Measurements from ENCODE around the gene CKS2.
"Not testable (repeated sequence)": the region's sequence is repeated elsewhere in the genome, so short reads cannot be mapped to it uniquely, and the experiment has no call there.

The CKS2 gene

DNA sequence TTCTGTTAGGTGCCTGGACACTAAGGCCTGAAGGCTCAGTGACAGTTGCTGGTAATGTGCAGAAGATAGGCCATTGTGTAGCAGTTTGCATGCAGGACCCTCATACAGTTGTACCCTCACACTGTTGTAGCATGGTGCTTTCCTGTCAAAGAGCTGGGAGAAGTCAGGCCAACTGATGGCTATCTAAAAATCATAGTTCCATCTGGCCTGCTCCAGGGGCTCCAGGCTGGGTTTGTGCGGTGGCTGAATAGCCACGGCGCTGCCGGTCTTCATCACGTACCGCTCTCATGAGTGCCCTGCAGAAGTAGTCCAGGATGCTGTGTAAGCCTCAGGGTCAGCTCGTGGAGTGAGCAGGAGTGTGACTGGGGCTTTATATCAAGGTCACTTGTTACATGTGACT is 19.5 kb downstream of the CKS2 start:
- no peaks in the 10 kb centered on the region for H3K9me3 ChIP-seq (ENCODE audit: control insufficient read depth, low read length)
- DNase-seq (ENCODE audit: low read depth), result no peak
- H3K27me3 ChIP-seq (replicated peaks; ENCODE audit: control insufficient read depth, insufficient read depth, low read length), result no peaks in the 10 kb centered on the region
- no peak overlapping the region for H3K9ac ChIP-seq (ENCODE audit: low read length)
- H3K4me1 ChIP-seq (ENCODE audit: control insufficient read depth, insufficient read depth, low read length), result no peaks in the 10 kb centered on the region
- peaks cover 90% of the 10 kb centered on the region for H3K36me3 ChIP-seq (ENCODE audit: control insufficient read depth, insufficient read depth, low read length, severe bottlenecking)
- H3K4me3 ChIP-seq (ENCODE audit: low read length), result no peak overlapping the region

DNA sequence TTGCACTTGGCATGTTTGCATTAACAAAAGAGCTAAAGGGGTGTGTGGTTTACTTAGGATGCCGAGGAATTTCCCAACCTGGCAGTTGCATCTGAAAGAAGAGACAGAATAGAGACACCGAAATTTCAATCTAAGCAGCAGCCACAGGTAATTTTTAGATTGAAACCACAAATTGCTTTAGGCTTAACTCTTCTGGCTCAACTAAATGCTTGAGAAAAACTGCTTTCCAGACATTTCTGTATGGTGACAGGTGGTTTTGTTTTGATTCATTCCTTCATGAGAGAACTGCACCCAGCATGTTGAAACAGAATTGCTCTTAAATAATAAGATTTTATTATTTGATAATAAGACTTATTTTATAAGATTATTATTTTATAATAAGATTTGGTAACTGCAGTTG is 28.8 kb downstream of the CKS2 start:
- Histone ChIP-seq H3K36me3 (ENCODE audit: control insufficient read depth, insufficient read depth, low read length, severe bottlenecking) (peaks cover 92% of the 10 kb centered on the region), H3K4me1 (ENCODE audit: control insufficient read depth, insufficient read depth, low read length) (no peaks in the 10 kb centered on the region), H3K27me3 (replicated peaks; ENCODE audit: control insufficient read depth, insufficient read depth, low read length) (no peaks in the 10 kb centered on the region), H3K9me3 (ENCODE audit: control insufficient read depth, low read length) (no peaks in the 10 kb centered on the region), H3K4me3 (ENCODE audit: low read length) (no peak overlapping the region), H3K9ac (ENCODE audit: low read length) (no peak overlapping the region)
- no peak for DNase-seq (ENCODE audit: low read depth)

DNA sequence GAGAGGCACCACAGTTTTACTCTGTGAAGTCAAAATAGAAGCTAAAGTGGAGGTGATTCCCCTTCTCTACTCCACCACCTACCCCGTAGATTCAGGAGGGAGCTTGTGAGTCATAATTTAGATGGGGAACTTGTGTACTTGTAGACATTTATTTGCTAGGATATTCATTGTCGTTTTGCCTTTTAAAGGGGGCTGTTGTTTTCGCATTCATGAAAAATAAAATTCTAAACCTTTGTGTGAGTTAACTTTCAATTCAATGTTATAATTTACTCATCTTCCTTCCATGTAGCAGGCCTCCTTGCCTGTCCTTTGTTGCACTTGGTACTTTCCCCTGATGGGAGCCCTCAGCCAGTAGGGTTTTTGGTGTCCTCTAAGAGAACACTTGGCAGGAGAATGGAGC is 29.3 kb downstream of the CKS2 start:
- no peak for DNase-seq (ENCODE audit: low read depth)
- Histone ChIP-seq H3K4me1 (ENCODE audit: control insufficient read depth, insufficient read depth, low read length) (no peaks in the 10 kb centered on the region), H3K36me3 (ENCODE audit: control insufficient read depth, insufficient read depth, low read length, severe bottlenecking) (peaks cover 92% of the 10 kb centered on the region), H3K9me3 (ENCODE audit: control insufficient read depth, low read length) (no peaks in the 10 kb centered on the region), H3K9ac (ENCODE audit: low read length) (no peak overlapping the region), H3K4me3 (ENCODE audit: low read length) (no peak overlapping the region), H3K27me3 (replicated peaks; ENCODE audit: control insufficient read depth, insufficient read depth, low read length) (no peaks in the 10 kb centered on the region)

DNA sequence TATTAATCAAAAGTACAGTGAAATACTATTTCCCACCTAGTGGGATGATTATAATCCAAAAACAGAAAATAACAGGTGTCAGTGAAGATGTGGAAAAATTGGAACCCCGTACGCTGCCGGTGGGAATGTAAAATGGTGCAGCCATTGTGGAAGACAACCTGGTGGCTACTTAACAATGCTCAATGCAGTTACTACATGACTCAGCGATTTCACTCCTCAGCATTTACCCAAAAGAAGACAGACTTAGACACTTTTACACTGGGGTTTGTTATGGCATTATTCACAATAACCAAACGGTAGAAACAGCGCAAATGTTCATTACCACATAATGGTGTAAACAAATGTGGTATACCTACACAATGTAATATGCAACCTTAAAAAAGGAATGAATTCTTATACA is 31.2 kb downstream of the CKS2 start:
- Histone ChIP-seq H3K36me3 (ENCODE audit: control insufficient read depth, insufficient read depth, low read length, severe bottlenecking) (peaks cover 97% of the 10 kb centered on the region), H3K9me3 (ENCODE audit: control insufficient read depth, low read length) (no peaks in the 10 kb centered on the region), H3K9ac (ENCODE audit: low read length) (no peak overlapping the region), H3K4me3 (ENCODE audit: low read length) (no peak overlapping the region), H3K27me3 (replicated peaks; ENCODE audit: control insufficient read depth, insufficient read depth, low read length) (no peaks in the 10 kb centered on the region), H3K4me1 (ENCODE audit: control insufficient read depth, insufficient read depth, low read length) (no peaks in the 10 kb centered on the region)
- DNase-seq (ENCODE audit: low read depth), result no peak

DNA sequence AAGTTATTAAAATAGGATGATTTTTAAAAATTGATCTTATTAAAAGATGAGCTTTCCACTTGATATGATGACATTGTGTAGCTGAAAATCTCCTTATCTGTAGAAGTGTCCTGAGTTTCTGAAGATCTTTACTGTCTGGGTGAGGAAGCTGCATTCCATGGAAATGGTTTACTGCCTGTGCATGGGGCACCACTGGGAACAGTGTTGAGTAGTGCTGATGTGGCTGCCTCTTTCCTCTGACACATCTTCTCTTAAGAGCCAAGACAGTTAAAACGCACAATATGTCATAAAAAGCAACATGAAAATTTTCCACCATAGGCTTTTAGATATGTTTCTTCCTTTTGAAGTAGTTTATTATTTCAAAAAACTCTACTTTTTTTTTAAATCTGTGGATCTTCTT is 32.0 kb downstream of the CKS2 start:
- Histone ChIP-seq H3K27me3 (replicated peaks; ENCODE audit: control insufficient read depth, insufficient read depth, low read length) (no peaks in the 10 kb centered on the region), H3K4me1 (ENCODE audit: control insufficient read depth, insufficient read depth, low read length) (no peaks in the 10 kb centered on the region), H3K4me3 (ENCODE audit: low read length) (no peak overlapping the region), H3K36me3 (ENCODE audit: control insufficient read depth, insufficient read depth, low read length, severe bottlenecking) (peaks cover 96% of the 10 kb centered on the region), H3K9me3 (ENCODE audit: control insufficient read depth, low read length) (no peaks in the 10 kb centered on the region), H3K9ac (ENCODE audit: low read length) (no peak overlapping the region)
- no peak for DNase-seq (ENCODE audit: low read depth)

DNA sequence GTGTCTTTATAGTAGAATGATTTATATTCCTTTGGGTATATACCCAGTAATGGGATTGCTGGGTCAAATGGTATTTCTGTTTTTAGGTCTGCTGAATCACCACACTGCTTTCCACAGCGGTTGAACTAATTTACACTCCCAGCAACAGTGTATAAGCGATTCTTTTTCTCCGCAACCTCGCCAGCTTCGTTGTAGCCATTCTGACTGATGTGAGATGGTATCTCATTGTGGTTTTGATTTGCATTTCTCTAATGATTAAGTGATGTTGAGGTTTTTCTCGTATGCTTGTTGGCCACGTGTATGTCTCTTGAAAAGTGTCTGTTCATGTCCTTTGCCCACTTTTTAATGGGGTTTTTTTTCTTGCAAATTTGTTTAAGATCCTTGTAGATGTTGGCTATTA is 32.8 kb downstream of the CKS2 start:
- not testable (repeated sequence) for DNase-seq (ENCODE audit: low read depth); H3K9me3 ChIP-seq (ENCODE audit: control insufficient read depth, low read length); H3K4me3 ChIP-seq (ENCODE audit: low read length); H3K27me3 ChIP-seq (replicated peaks; ENCODE audit: control insufficient read depth, insufficient read depth, low read length); H3K9ac ChIP-seq (ENCODE audit: low read length); H3K4me1 ChIP-seq (ENCODE audit: control insufficient read depth, insufficient read depth, low read length)
- H3K36me3 ChIP-seq (ENCODE audit: control insufficient read depth, insufficient read depth, low read length, severe bottlenecking), result peaks cover 96% of the 10 kb centered on the region

DNA sequence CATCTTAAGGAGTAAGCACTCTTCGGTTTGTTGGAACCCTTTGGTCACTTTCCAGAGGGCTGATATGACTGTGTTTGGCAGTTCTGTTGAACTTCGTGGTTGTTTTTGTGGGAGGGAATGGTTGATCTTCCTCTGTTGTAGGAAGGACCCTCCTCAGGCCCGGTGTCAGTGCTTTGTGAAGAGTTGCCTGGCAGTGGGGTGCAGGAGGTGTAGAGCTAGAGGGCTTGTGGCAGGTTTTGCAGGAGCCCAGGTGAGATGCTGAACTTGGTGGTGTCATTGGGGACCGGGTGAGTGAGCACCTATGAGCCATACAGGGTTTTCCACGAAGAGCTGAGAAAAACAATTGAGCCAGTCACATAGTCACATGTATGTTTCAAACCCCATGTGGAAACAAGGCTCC is 34.5 kb downstream of the CKS2 start:
- Histone ChIP-seq H3K9ac (ENCODE audit: low read length) (no peak overlapping the region), H3K36me3 (ENCODE audit: control insufficient read depth, insufficient read depth, low read length, severe bottlenecking) (peaks cover 96% of the 10 kb centered on the region), H3K9me3 (ENCODE audit: control insufficient read depth, low read length) (no peaks in the 10 kb centered on the region), H3K27me3 (replicated peaks; ENCODE audit: control insufficient read depth, insufficient read depth, low read length) (no peaks in the 10 kb centered on the region), H3K4me1 (ENCODE audit: control insufficient read depth, insufficient read depth, low read length) (no peaks in the 10 kb centered on the region), H3K4me3 (ENCODE audit: low read length) (no peak overlapping the region)
- no peak for DNase-seq (ENCODE audit: low read depth)

DNA sequence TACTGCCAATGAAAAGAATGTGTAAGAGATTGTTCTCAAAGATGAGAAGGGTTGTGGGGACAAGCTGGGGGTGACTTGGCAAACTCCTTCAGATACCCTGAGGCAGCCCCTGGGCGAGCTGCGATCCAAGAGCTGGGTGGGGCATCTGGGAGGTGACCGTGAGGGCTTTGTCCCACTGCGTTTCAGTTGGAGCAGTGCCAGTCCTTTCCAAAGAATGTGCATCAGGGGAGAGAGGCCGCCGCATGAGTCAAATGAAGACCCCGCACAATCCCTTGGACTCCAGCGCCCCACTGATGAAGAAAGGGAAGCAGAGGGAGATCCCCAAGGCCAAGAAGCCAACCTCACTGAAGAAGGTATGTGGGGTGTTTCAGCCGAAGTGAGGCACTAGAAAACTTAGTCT is 35.7 kb downstream of the CKS2 start:
- no peak overlapping the region for H3K4me3 ChIP-seq (ENCODE audit: low read length)

DNA sequence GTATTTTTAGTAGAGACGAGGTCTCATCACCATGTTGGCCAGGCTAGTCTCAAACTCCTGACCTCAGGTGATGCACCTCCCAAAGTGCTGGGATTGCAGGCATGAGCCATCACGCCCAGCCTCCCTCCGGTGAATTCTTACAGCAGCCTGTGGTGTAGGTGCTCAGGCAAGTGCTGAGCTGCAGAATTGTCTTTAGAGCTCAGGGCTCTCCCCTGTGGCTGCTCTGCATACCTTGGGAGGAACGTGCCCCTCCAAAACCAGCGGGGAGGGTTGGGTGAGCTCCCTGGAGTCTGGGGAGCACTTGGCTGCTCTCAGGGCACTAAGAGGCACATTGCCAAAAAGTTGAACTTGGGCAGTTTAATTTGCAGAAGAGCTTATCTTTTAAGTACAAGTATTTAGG is 36.7 kb downstream of the CKS2 start:
- H3K36me3 ChIP-seq (ENCODE audit: control insufficient read depth, insufficient read depth, low read length, severe bottlenecking), result peaks cover 96% of the 10 kb centered on the region
- DNase-seq (ENCODE audit: low read depth), result no peak
- H3K9ac ChIP-seq (ENCODE audit: low read length), result no peak overlapping the region
- H3K9me3 ChIP-seq (ENCODE audit: control insufficient read depth, low read length), result no peaks in the 10 kb centered on the region
- H3K4me3 ChIP-seq (ENCODE audit: low read length), result no peak overlapping the region
- no peaks in the 10 kb centered on the region for H3K27me3 ChIP-seq (replicated peaks; ENCODE audit: control insufficient read depth, insufficient read depth, low read length)
- H3K4me1 ChIP-seq (ENCODE audit: control insufficient read depth, insufficient read depth, low read length), result no peaks in the 10 kb centered on the region

More for the DNA sequence above, 35.7 kb downstream of the CKS2 start:
- Histone ChIP-seq H3K9ac (ENCODE audit: low read length) (no peak overlapping the region), H3K36me3 (ENCODE audit: control insufficient read depth, insufficient read depth, low read length, severe bottlenecking) (peaks cover 96% of the 10 kb centered on the region), H3K27me3 (replicated peaks; ENCODE audit: control insufficient read depth, insufficient read depth, low read length) (no peaks in the 10 kb centered on the region), H3K9me3 (ENCODE audit: control insufficient read depth, low read length) (no peaks in the 10 kb centered on the region), H3K4me1 (ENCODE audit: control insufficient read depth, insufficient read depth, low read length) (no peaks in the 10 kb centered on the region)
- no peak for DNase-seq (ENCODE audit: low read depth)

DNA sequence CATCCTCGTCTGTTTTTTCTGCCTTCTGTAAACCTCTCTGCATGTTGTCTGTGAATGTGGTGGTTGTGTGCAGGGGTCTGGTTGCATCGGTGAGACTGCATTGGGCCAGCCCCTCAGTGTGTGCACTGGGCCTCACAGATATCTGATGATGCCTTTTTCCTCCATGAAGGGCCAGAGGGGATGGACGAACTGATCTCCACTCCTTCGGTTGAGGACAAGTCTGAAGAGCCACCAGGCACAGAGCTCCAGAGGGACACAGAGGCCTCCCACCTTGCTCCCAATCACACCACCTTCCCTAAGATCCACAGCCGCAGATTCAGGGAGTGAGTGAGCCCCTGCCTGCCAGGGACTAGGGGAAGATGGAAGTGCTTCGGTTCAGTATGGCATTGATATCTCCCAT is 38.6 kb downstream of the CKS2 start:
- Histone ChIP-seq H3K9ac (ENCODE audit: low read length) (no peak overlapping the region), H3K4me1 (ENCODE audit: control insufficient read depth, insufficient read depth, low read length) (no peaks in the 10 kb centered on the region), H3K9me3 (ENCODE audit: control insufficient read depth, low read length) (no peaks in the 10 kb centered on the region), H3K36me3 (ENCODE audit: control insufficient read depth, insufficient read depth, low read length, severe bottlenecking) (peaks cover 98% of the 10 kb centered on the region), H3K27me3 (replicated peaks; ENCODE audit: control insufficient read depth, insufficient read depth, low read length) (no peaks in the 10 kb centered on the region), H3K4me3 (ENCODE audit: low read length) (no peak overlapping the region)
- no peak for DNase-seq (ENCODE audit: low read depth)

DNA sequence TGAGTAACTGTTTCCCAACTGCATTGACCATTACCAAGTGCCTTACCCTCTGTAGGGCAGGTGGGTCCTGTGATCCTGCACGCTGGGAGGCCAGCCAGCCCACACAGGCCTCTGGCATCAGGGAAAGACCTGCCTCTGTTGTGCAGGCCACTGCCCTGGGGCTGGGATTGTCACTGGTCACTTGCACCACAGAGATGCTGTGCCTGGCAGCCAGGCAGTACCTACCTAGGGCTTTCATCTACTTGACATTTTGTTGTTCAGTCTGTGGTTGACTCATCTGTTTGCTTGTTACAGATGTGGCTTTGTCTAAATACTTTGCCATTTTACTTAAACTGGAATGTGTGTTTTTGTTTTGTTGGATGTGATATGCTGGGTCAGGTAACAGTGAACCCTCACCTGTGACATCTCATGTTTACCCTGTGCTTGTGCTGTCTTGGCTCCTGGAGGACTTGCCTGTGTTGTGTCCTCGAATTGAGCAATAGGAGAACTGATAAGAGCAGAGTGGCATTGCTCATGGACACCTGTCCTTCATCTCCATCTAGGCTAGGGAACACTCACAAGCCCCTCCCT is 40.1 kb downstream of the CKS2 start:
- Histone ChIP-seq H3K4me1 (ENCODE audit: control insufficient read depth, insufficient read depth, low read length) (no peaks in the 10 kb centered on the region), H3K36me3 (ENCODE audit: control insufficient read depth, insufficient read depth, low read length, severe bottlenecking) (peaks cover 98% of the 10 kb centered on the region), H3K4me3 (ENCODE audit: low read length) (no peak overlapping the region), H3K9me3 (ENCODE audit: control insufficient read depth, low read length) (no peaks in the 10 kb centered on the region), H3K27me3 (replicated peaks; ENCODE audit: control insufficient read depth, insufficient read depth, low read length) (no peaks in the 10 kb centered on the region), H3K9ac (ENCODE audit: low read length) (no peak overlapping the region)
- no peak for DNase-seq (ENCODE audit: low read depth)

DNA sequence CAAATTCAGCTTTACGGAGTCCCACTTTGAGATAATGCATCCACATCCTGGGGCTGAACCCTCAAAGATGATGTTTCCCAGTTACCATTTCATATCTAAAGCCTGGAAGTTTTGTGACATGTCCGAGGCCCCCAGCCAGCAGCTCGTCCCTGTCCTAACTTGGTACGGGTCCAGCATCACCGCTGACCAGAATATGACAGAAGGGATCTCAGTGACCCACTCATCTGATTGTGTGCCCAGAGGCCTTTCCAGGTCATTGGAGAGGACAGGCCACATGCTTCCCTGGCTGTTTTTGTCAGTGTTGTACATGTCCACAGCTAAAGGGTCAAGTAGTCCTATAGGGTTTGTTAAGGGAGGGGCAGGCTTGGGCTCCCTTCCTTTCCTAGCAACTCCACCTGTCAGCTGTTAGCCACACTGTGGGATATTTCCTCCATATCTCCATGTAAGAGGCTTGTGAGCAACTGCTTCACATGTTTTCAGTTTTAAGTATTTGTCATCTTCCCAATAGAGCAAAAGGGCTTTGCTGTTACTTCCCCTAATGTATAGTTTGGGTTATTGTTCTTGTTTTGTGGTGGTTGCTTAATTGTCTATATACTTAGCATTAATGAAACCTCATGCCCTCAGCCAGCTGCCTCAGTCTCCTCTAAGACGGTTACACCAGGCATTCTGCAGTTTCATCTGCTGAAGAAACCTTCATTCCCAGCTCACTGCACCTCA is 40.7 kb downstream of the CKS2 start:
- no peak for DNase-seq (ENCODE audit: low read depth)

More for the DNA sequence above, 40.7 kb downstream of the CKS2 start:
- H3K4me1 ChIP-seq (ENCODE audit: control insufficient read depth, insufficient read depth, low read length), result no peaks in the 10 kb centered on the region
- no peak overlapping the region for H3K9ac ChIP-seq (ENCODE audit: low read length)
- peaks cover 98% of the 10 kb centered on the region for H3K36me3 ChIP-seq (ENCODE audit: control insufficient read depth, insufficient read depth, low read length, severe bottlenecking)
- H3K4me3 ChIP-seq (ENCODE audit: low read length), result no peak overlapping the region
- H3K27me3 ChIP-seq (replicated peaks; ENCODE audit: control insufficient read depth, insufficient read depth, low read length), result no peaks in the 10 kb centered on the region
- no peaks in the 10 kb centered on the region for H3K9me3 ChIP-seq (ENCODE audit: control insufficient read depth, low read length)
